ENCODE data around the gene STARD8.
"Not testable (repeated sequence)": the region's sequence is repeated elsewhere in the genome, so short reads cannot be mapped to it uniquely, and the experiment has no call there.

The STARD8 gene

GRCh38 chrX:68723491-68724155, 76.2 kb downstream of the STARD8 start:
- H3K36me3 ChIP-seq (ENCODE audit: control insufficient read depth in 1 of 2, insufficient read depth in 2 of 2, low read length in 2 of 2): no peaks in the 10 kb centered on the region
- no peak overlapping the region for H3K27ac ChIP-seq (ENCODE audit: low read depth, low read length)
- no peak overlapping the region for H3K9ac ChIP-seq (ENCODE audit: low read depth in 1 of 2, low read length in 2 of 2)
- no peaks in the 10 kb centered on the region for H3K27me3 ChIP-seq (ENCODE audit: control insufficient read depth in 1 of 2, insufficient read depth in 2 of 2, low read length in 2 of 2)
- no peaks in the 10 kb centered on the region for H3K4me1 ChIP-seq (ENCODE audit: control insufficient read depth in 1 of 2, insufficient read depth in 2 of 2, low read length in 2 of 2)
- no peaks in the 10 kb centered on the region for H3K9me3 ChIP-seq (ENCODE audit: control insufficient read depth in 1 of 2, low read length in 2 of 2)
- no peak overlapping the region for H3K4me3 ChIP-seq (ENCODE audit: low read depth in 1 of 2, low read length in 2 of 2)

- H3K4me1 ChIP-seq (ENCODE audit: control insufficient read depth in 1 of 2, insufficient read depth in 2 of 2, low read length in 2 of 2): no peaks in the 10 kb centered on the region
- no peak overlapping the region for H3K9ac ChIP-seq (ENCODE audit: low read depth in 1 of 2, low read length in 2 of 2)
- no peaks in the 10 kb centered on the region for H3K9me3 ChIP-seq (ENCODE audit: control insufficient read depth in 1 of 2, low read length in 2 of 2)
- H3K36me3 ChIP-seq (ENCODE audit: control insufficient read depth in 1 of 2, insufficient read depth in 2 of 2, low read length in 2 of 2): no peaks in the 10 kb centered on the region
- no peak overlapping the region for H3K4me3 ChIP-seq (ENCODE audit: low read depth in 1 of 2, low read length in 2 of 2)
- no peaks in the 10 kb centered on the region for H3K27me3 ChIP-seq (ENCODE audit: control insufficient read depth in 1 of 2, insufficient read depth in 2 of 2, low read length in 2 of 2)
- no peak overlapping the region for H3K27ac ChIP-seq (ENCODE audit: low read depth, low read length)
Measured at GRCh38 chrX:68724531-68725020, 77.1 kb downstream of the STARD8 start.

- Histone ChIP-seq H3K9ac (ENCODE audit: low read depth in 1 of 2, low read length in 2 of 2) (no peak overlapping the region), H3K27ac (ENCODE audit: low read depth, low read length) (no peak overlapping the region), H3K9me3 (ENCODE audit: control insufficient read depth in 1 of 2, low read length in 2 of 2) (no peaks in the 10 kb centered on the region), H3K36me3 (ENCODE audit: control insufficient read depth in 1 of 2, insufficient read depth in 2 of 2, low read length in 2 of 2) (no peaks in the 10 kb centered on the region), H3K27me3 (ENCODE audit: control insufficient read depth in 1 of 2, insufficient read depth in 2 of 2, low read length in 2 of 2) (no peaks in the 10 kb centered on the region), H3K4me3 (ENCODE audit: low read depth in 1 of 2, low read length in 2 of 2) (no peak overlapping the region), H3K4me1 (ENCODE audit: control insufficient read depth in 1 of 2, insufficient read depth in 2 of 2, low read length in 2 of 2) (no peaks in the 10 kb centered on the region)
Measured at GRCh38 chrX:68725756-68726365, 78.4 kb downstream of the STARD8 start.

- H3K36me3 ChIP-seq (ENCODE audit: control insufficient read depth in 1 of 2, insufficient read depth in 2 of 2, low read length in 2 of 2): no peaks in the 10 kb centered on the region
- no peak overlapping the region for H3K27ac ChIP-seq (ENCODE audit: low read depth, low read length)
- no peaks in the 10 kb centered on the region for H3K27me3 ChIP-seq (ENCODE audit: control insufficient read depth in 1 of 2, insufficient read depth in 2 of 2, low read length in 2 of 2)
- no peak overlapping the region for H3K9ac ChIP-seq (ENCODE audit: low read depth in 1 of 2, low read length in 2 of 2)
- no peaks in the 10 kb centered on the region for H3K4me1 ChIP-seq (ENCODE audit: control insufficient read depth in 1 of 2, insufficient read depth in 2 of 2, low read length in 2 of 2)
- H3K9me3 ChIP-seq (ENCODE audit: control insufficient read depth in 1 of 2, low read length in 2 of 2): no peaks in the 10 kb centered on the region
- H3K4me3 ChIP-seq (ENCODE audit: low read depth in 1 of 2, low read length in 2 of 2): no peak overlapping the region
Measured at GRCh38 chrX:68726366-68726765, 78.9 kb downstream of the STARD8 start.

- Histone ChIP-seq H3K4me1 (ENCODE audit: control insufficient read depth in 1 of 2, insufficient read depth in 2 of 2, low read length in 2 of 2) (no peaks in the 10 kb centered on the region), H3K27me3 (ENCODE audit: control insufficient read depth in 1 of 2, insufficient read depth in 2 of 2, low read length in 2 of 2) (no peaks in the 10 kb centered on the region), H3K9ac (ENCODE audit: low read depth in 1 of 2, low read length in 2 of 2) (no peak overlapping the region), H3K4me3 (ENCODE audit: low read depth in 1 of 2, low read length in 2 of 2) (no peak overlapping the region), H3K9me3 (ENCODE audit: control insufficient read depth in 1 of 2, low read length in 2 of 2) (no peaks in the 10 kb centered on the region), H3K36me3 (ENCODE audit: control insufficient read depth in 1 of 2, insufficient read depth in 2 of 2, low read length in 2 of 2) (no peaks in the 10 kb centered on the region), H3K27ac (ENCODE audit: low read depth, low read length) (no peak overlapping the region)
Measured at GRCh38 chrX:68727696-68728095, 80.2 kb downstream of the STARD8 start.

GRCh38 chrX:68728186-68728585, 80.7 kb downstream of the STARD8 start:
- H3K9ac ChIP-seq (ENCODE audit: low read depth in 1 of 2, low read length in 2 of 2): no peak overlapping the region
- H3K4me1 ChIP-seq (ENCODE audit: control insufficient read depth in 1 of 2, insufficient read depth in 2 of 2, low read length in 2 of 2): no peaks in the 10 kb centered on the region
- no peak overlapping the region for H3K27ac ChIP-seq (ENCODE audit: low read depth, low read length)
- H3K9me3 ChIP-seq (ENCODE audit: control insufficient read depth in 1 of 2, low read length in 2 of 2): no peaks in the 10 kb centered on the region
- H3K27me3 ChIP-seq (ENCODE audit: control insufficient read depth in 1 of 2, insufficient read depth in 2 of 2, low read length in 2 of 2): no peaks in the 10 kb centered on the region
- H3K36me3 ChIP-seq (ENCODE audit: control insufficient read depth in 1 of 2, insufficient read depth in 2 of 2, low read length in 2 of 2): no peaks in the 10 kb centered on the region
- no peak overlapping the region for H3K4me3 ChIP-seq (ENCODE audit: low read depth in 1 of 2, low read length in 2 of 2)

- no peak overlapping the region for H3K9ac ChIP-seq (ENCODE audit: low read depth in 1 of 2, low read length in 2 of 2)
- no peak overlapping the region for H3K27ac ChIP-seq (ENCODE audit: low read depth, low read length)
- H3K4me3 ChIP-seq (ENCODE audit: low read depth in 1 of 2, low read length in 2 of 2): no peak overlapping the region
- H3K9me3 ChIP-seq (ENCODE audit: control insufficient read depth in 1 of 2, low read length in 2 of 2): no peaks in the 10 kb centered on the region
- no peaks in the 10 kb centered on the region for H3K27me3 ChIP-seq (ENCODE audit: control insufficient read depth in 1 of 2, insufficient read depth in 2 of 2, low read length in 2 of 2)
- no peaks in the 10 kb centered on the region for H3K36me3 ChIP-seq (ENCODE audit: control insufficient read depth in 1 of 2, insufficient read depth in 2 of 2, low read length in 2 of 2)
- no peaks in the 10 kb centered on the region for H3K4me1 ChIP-seq (ENCODE audit: control insufficient read depth in 1 of 2, insufficient read depth in 2 of 2, low read length in 2 of 2)
Measured at GRCh38 chrX:68731254-68731653, 83.8 kb downstream of the STARD8 start.

- no peaks in the 10 kb centered on the region for H3K9me3 ChIP-seq (ENCODE audit: control insufficient read depth in 1 of 2, low read length in 2 of 2)
- no peak overlapping the region for H3K27ac ChIP-seq (ENCODE audit: low read depth, low read length)
- no peaks in the 10 kb centered on the region for H3K36me3 ChIP-seq (ENCODE audit: control insufficient read depth in 1 of 2, insufficient read depth in 2 of 2, low read length in 2 of 2)
- H3K27me3 ChIP-seq (ENCODE audit: control insufficient read depth in 1 of 2, insufficient read depth in 2 of 2, low read length in 2 of 2): no peaks in the 10 kb centered on the region
- no peaks in the 10 kb centered on the region for H3K4me1 ChIP-seq (ENCODE audit: control insufficient read depth in 1 of 2, insufficient read depth in 2 of 2, low read length in 2 of 2)
- H3K9ac ChIP-seq (ENCODE audit: low read depth in 1 of 2, low read length in 2 of 2): no peak overlapping the region
- no peak overlapping the region for H3K4me3 ChIP-seq (ENCODE audit: low read depth in 1 of 2, low read length in 2 of 2)
Measured at GRCh38 chrX:68732906-68733493, 85.5 kb downstream of the STARD8 start.

GRCh38 chrX:68735266-68735665, 87.8 kb downstream of the STARD8 start:
- Histone ChIP-seq H3K27me3 (ENCODE audit: control insufficient read depth in 1 of 2, insufficient read depth in 2 of 2, low read length in 2 of 2) (no peaks in the 10 kb centered on the region), H3K27ac (ENCODE audit: low read depth, low read length) (no peak overlapping the region), H3K9me3 (ENCODE audit: control insufficient read depth in 1 of 2, low read length in 2 of 2) (no peaks in the 10 kb centered on the region), H3K4me1 (ENCODE audit: control insufficient read depth in 1 of 2, insufficient read depth in 2 of 2, low read length in 2 of 2) (no peaks in the 10 kb centered on the region), H3K4me3 (ENCODE audit: low read depth in 1 of 2, low read length in 2 of 2) (no peak overlapping the region), H3K36me3 (ENCODE audit: control insufficient read depth in 1 of 2, insufficient read depth in 2 of 2, low read length in 2 of 2) (no peaks in the 10 kb centered on the region), H3K9ac (ENCODE audit: low read depth in 1 of 2, low read length in 2 of 2) (no peak overlapping the region)

- not testable (repeated sequence) for H3K4me1 ChIP-seq (ENCODE audit: control insufficient read depth in 1 of 2, insufficient read depth in 2 of 2, low read length in 2 of 2); H3K27ac ChIP-seq (ENCODE audit: low read depth, low read length); H3K9me3 ChIP-seq (ENCODE audit: control insufficient read depth in 1 of 2, low read length in 2 of 2); H3K36me3 ChIP-seq (ENCODE audit: control insufficient read depth in 1 of 2, insufficient read depth in 2 of 2, low read length in 2 of 2); H3K9ac ChIP-seq (ENCODE audit: low read depth in 1 of 2, low read length in 2 of 2); H3K4me3 ChIP-seq (ENCODE audit: low read depth in 1 of 2, low read length in 2 of 2); H3K27me3 ChIP-seq (ENCODE audit: control insufficient read depth in 1 of 2, insufficient read depth in 2 of 2, low read length in 2 of 2)
Measured at GRCh38 chrX:68741864-68742263, 94.4 kb downstream of the STARD8 start.
